Activated CD8-positive, alpha-beta memory T cell treated with anti-CD3 and anti-CD28 coated beads for 24 hours (primary cell): Measurements from ENCODE around the gene INSC.

Source experiments
- DNase-seq: peaks from one replicate; pipeline ENCODE4 v3.0.0-alpha.2; 2020

The INSC gene

GRCh38 chr11:15149050-15149449, 34.3 kb downstream of the INSC start:
- no peak for DNase-seq

GRCh38 chr11:15150507-15150906, 35.8 kb downstream of the INSC start:
- no peak for DNase-seq

- DNase-seq = no peak
Observed at GRCh38 chr11:15153231-15153630, 38.5 kb downstream of the INSC start.

GRCh38 chr11:15157181-15157580, 42.5 kb downstream of the INSC start:
- no peak for DNase-seq

GRCh38 chr11:15157606-15158137, 42.9 kb downstream of the INSC start:
- no peak for DNase-seq

GRCh38 chr11:15158351-15159015, 43.8 kb downstream of the INSC start:
- no peak for DNase-seq

- no peak for DNase-seq
Observed at GRCh38 chr11:15159085-15159484, 44.4 kb downstream of the INSC start.

- no peak for DNase-seq
Observed at GRCh38 chr11:15161790-15162189, 47.1 kb downstream of the INSC start.

GRCh38 chr11:15163136-15163535, 48.4 kb downstream of the INSC start:
- DNase-seq = no peak

GRCh38 chr11:15166204-15166603, 51.5 kb downstream of the INSC start:
- no peak for DNase-seq

GRCh38 chr11:15169815-15170551, 55.3 kb downstream of the INSC start:
- no peak for DNase-seq

GRCh38 chr11:15170698-15171097, 56.0 kb downstream of the INSC start:
- DNase-seq = no peak

GRCh38 chr11:15171956-15172355, 57.2 kb downstream of the INSC start:
- DNase-seq = no peak

GRCh38 chr11:15175831-15176230, 61.1 kb downstream of the INSC start:
- DNase-seq = no peak

GRCh38 chr11:15176646-15177163, 62.0 kb downstream of the INSC start:
- no peak for DNase-seq

GRCh38 chr11:15177491-15177890, 62.8 kb downstream of the INSC start:
- DNase-seq = no peak

GRCh38 chr11:15178214-15178613, 63.5 kb downstream of the INSC start:
- DNase-seq = no peak

GRCh38 chr11:15179167-15179566, 64.4 kb downstream of the INSC start:
- DNase-seq = no peak

GRCh38 chr11:15180212-15180792, 65.6 kb downstream of the INSC start:
- DNase-seq = no peak

- no peak for DNase-seq
Observed at GRCh38 chr11:15182372-15182771, 67.6 kb downstream of the INSC start.

- no peak for DNase-seq
Observed at GRCh38 chr11:15185021-15185420, 70.3 kb downstream of the INSC start.

- no peak for DNase-seq
Observed at GRCh38 chr11:15186146-15186545, 71.4 kb downstream of the INSC start.

GRCh38 chr11:15189189-15189588, 74.5 kb downstream of the INSC start:
- no peak for DNase-seq
